OCI-M2 (cell line): Measurements from ENCODE around the gene ARPC2.
"Not testable (repeated sequence)": the region's sequence is repeated elsewhere in the genome, so short reads cannot be mapped to it uniquely, and the experiment has no call there.

Experiments
- DNase-seq: peaks from one replicate; lab custom pipeline; 2025; ENCODE audit not compliant: unreplicated experiment; lab: John Stamatoyannopoulos, UW

The ARPC2 gene

GRCh38 chr2:218216674-218217359 is at the start of gene ARPC2:
TSS of gene ARPC2 (plus strand) at chr2:218217189. CDS start at chr2:218217471, 282 bp downstream.
- DNase-seq = peak; percentile 68

- DNase-seq = no peak
Observed at GRCh38 chr2:218168016-218168415, 49.0 kb upstream of the ARPC2 start.

GRCh38 chr2:218168635-218169462 is 48.1 kb upstream of the ARPC2 start:
- DNase-seq = peak; percentile 14

- no peak for DNase-seq
Observed at GRCh38 chr2:218169757-218170546, 47.0 kb upstream of the ARPC2 start.

GRCh38 chr2:218171744-218172143 is 45.2 kb upstream of the ARPC2 start:
- not testable (repeated sequence) for DNase-seq

DNA sequence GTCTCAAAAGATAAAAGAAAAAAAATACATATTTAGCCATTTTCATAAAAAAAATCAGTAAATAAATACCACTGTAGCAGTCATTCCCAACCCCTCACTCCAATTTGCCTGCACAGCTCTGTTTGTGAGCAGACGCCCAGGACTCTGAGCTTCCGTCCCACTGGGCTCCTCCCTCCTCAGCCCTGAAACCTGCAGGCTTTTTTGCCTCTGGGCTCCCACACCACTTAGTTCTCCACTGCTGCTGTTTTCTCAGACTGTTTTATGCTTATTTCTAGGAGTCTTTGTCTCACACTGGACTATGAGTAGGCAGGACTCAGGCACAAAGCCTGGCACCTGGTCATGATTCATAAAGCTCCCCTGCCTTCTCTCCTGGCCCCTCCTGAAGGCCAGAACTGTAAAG is 44.1 kb upstream of the ARPC2 start:
- DNase-seq = no peak

DNA sequence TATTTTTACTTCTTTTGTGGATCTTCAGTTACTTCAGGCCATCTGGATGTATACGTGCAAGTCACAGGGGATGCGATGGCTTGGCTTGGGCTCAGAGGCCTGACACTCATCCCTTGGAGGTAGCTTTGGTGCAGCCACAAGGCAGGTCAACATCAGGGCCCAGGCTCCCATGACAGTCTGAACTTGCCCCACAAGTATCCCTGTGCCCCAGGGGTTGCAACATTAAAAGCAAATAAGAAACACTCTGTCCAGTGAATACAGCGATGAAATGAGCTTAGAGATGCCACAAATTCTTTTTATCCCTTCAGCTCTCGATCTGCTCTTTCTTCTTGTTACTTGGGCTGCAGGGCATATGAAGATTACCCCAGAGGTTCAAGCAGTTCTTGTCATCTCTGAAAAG is 37.2 kb upstream of the ARPC2 start:
- no peak for DNase-seq

- no peak for DNase-seq
Observed at GRCh38 chr2:218180467-218181114, 36.4 kb upstream of the ARPC2 start.

DNA sequence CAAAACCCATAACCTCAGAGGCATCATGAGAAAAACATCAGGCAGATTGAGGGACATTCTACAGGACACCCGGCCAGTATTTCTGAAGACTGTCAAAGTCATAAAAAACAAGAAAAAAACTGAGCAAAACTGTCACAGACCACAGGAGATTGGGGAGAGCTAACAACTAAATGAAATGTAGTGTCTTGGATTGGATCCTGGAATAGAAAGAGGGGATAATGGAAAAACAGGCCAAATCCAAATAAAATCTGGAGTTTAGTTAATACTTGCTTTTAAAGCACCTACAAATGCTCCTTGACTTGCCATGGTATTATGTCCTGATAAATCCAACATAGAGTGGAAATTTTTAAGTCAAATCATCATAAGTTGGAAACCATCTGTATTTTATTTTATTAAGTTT is 32.7 kb upstream of the ARPC2 start:
- DNase-seq = no peak

GRCh38 chr2:218186355-218186766 is 30.6 kb upstream of the ARPC2 start:
- no peak for DNase-seq

- DNase-seq = no peak
Observed at GRCh38 chr2:218186876-218187275, 30.1 kb upstream of the ARPC2 start.

DNA sequence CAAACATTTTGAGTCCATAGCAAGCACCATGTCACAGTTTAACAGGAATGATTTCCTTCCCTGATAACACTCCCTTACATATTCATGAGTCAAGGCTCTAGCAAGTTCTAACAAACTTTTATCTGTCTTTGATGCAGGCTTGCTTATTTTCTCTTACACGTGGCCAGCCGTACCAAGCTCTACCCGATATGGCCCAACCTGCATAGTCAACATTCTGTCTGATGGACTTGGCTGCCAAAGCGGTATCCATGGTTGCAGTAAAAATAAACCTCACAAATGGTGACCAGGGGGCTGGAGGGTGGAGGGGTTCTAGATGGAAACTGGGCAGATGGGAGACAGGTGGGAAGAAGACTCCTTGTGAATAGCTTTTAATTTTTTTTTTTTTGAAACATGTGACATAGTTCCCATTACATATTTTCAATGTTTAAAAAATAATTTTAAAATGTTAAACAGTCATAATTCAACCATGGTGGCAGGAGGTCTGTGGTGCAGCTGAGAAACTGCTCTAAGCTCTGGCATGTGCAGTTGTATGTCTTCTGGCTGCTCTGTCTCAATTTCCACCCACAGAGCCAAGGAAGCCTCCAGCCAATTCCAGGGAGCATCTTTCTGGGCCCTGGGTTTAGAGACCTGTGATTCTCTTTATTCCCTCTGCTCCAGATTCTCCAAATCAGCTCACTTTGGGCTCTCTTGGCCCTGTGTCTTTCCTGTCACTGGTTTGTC is 29.5 kb upstream of the ARPC2 start:
- DNase-seq = no peak

DNA sequence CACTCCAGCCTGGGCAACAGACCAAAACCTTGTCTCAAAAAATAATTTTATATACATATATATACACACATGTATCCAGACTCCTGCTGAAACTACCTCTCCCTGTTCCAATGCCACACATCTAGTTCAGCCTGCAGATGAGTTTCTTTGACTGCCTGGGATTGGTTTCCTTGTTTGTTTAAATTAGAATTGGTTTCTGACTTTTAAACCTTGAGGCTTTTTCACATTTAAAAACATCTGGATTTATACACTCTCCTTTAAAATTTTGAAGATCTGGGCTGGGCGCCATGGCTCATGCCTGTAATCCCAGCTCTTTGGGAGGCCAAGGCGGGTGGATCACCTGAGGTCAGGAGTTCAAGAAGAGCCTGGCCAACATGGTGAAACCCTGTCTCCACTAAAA is 28.5 kb upstream of the ARPC2 start:
- DNase-seq = no peak

- no peak for DNase-seq
Observed at GRCh38 chr2:218192902-218193430, 24.0 kb upstream of the ARPC2 start.

- DNase-seq = no peak
Observed at GRCh38 chr2:218193701-218194100, 23.3 kb upstream of the ARPC2 start.

DNA sequence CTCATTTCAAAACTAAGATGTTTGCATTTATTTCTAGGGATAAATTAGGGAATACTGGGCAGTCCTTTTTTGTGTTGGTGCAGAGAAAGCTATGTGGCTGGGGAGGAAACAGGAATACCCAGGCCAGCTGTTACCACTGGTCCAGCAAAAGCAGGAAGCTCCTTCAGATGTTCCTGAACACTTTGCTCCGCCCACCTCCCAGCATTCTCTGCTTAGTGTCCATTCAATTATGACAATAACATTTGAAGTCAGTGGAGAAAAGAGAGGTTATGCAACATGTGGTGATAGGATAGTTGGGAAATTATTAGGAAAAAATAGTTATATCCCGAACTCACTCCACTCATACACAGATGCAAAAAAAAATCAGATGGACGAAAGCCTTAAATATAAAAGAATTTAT is 22.1 kb upstream of the ARPC2 start:
- no peak for DNase-seq

DNA sequence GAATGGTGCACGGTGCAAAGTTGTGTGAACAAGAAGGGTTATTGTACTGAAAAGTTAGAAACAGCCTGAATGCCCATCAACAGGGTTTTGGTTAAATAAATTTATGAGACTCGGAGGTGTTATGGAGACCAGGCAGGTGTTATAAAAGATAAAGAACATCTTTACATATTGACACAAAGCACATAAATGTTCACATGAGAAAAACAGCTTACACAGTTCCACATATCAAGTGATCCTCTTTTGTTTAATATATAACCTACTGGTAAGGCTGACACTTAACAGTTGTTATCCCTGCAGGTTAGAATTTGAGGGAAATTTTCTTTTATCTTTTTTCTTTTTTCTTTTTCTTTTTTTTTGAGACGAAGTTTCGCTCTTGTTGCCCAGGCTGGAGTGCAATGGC is 20.0 kb upstream of the ARPC2 start:
- DNase-seq = no peak

DNA sequence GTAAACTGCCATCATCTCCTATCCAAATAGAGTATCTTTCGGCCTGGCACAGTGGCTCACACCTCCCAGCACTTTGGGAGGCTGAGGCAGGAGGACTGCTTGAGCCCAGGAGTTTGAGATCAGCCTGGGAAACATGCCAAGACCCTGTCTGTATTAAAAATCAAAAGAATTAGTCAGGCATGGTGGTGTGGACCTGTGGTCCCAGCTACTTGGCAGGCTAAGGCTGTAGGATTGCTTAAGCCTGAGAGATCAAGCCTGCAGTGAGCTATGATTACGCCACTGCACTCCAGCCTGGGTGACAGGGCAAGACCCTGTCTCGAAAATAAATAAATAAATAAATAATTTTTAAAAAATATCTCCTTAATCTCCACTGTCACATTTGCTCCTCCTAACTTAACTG is 14.7 kb upstream of the ARPC2 start:
- DNase-seq = no peak

DNA sequence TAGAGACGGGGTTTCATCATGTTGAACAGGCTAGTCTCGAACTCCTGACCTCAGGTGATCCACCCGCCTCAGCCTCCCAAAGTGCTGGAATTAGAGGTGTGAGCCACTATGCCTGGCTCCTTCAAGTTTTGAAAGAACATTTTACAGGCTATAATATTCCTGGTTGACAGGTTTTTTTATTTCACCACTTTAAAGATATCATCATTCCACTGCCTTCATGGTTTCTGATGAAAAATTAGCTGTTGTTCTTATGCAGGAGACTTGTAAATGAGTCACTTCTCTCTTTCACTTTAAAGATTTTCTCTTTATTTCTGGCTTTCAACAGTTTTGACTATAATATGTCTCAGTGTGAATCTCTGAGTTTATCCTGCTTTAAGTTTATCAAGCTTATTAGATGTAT is 7.9 kb upstream of the ARPC2 start:
- no peak for DNase-seq

- no peak for DNase-seq
Observed at GRCh38 chr2:218214116-218214515, 2.9 kb upstream of the ARPC2 start.
